ENCODE results near the gene SV2C.
"Not testable (repeated sequence)": the region's sequence is repeated elsewhere in the genome, so short reads cannot be mapped to it uniquely, and the experiment has no call there.

The SV2C gene

DNA sequence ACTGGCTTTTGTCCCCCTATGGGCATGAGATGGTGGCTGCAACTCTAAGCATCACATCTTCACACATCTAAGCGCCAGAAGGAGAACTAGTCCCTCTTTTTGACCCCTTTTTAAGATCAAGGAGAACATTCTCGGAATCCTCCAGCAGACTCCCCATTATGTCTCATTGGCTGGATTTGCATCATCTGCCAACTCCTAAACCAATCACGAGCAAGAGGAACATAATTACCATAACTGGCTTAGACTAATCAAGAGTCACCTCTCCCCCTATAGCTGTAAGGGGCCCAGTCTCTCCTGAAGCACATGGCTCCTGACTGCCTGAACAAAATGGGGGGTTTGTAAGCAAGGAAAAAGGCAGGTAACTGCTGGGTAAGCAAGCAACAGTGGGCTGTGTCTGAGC is 251.4 kb downstream of the SV2C start:
- Histone ChIP-seq H3K4me3 (ENCODE audit: low read depth, low read length) (no peak overlapping the region), H3K9me3 (ENCODE audit: control insufficient read depth, insufficient read depth, low read depth, low read length) (no peaks in the 10 kb centered on the region), H3K27ac (ENCODE audit: extremely low read depth, low read depth, low read length) (no peak overlapping the region), H3K36me3 (ENCODE audit: control insufficient read depth in 2 of 2, insufficient read depth in 1 of 2, low read length in 2 of 2) (no peaks in the 10 kb centered on the region), H3K4me1 (ENCODE audit: control insufficient read depth, insufficient read depth, low read length) (no peaks in the 10 kb centered on the region)
- CTCF ChIA-PET, result interaction anchor here (0.6 to 1.2 kb wide), 2 partner anchors 25 to 440 kb away, joined by 3 read pairs; no protein-coding TSS in a partner anchor
- TF ChIP-seq SP2 (tag by site-specific recombination; IDR thresholded peaks at IDR 0.05) (no peak), FEZF1 (tag by site-specific recombination; IDR thresholded peaks at IDR 0.05) (no peak), BCL11B (tag by site-specific recombination; IDR thresholded peaks at IDR 0.05; ENCODE audit: low read depth) (no peak), ZEB2 (tag by site-specific recombination; IDR thresholded peaks at IDR 0.05) (no peak), OVOL3 (tag by site-specific recombination; IDR thresholded peaks at IDR 0.05) (no peak), ZNF558 (tag by site-specific recombination; IDR thresholded peaks at IDR 0.05) (no peak), SP7 (tag by site-specific recombination; IDR thresholded peaks at IDR 0.05) (no peak), PRDM1 (tag by site-specific recombination; IDR thresholded peaks at IDR 0.05) (no peak), ZNF423 (tag by site-specific recombination; IDR thresholded peaks at IDR 0.05) (no peak), ZSCAN23 (tag by site-specific recombination; IDR thresholded peaks at IDR 0.05) (no peak), ZNF510 (tag by site-specific recombination; IDR thresholded peaks at IDR 0.05; ENCODE audit: insufficient replicate concordance) (no peak)
- TF ChIP-seq, protein P1, sequence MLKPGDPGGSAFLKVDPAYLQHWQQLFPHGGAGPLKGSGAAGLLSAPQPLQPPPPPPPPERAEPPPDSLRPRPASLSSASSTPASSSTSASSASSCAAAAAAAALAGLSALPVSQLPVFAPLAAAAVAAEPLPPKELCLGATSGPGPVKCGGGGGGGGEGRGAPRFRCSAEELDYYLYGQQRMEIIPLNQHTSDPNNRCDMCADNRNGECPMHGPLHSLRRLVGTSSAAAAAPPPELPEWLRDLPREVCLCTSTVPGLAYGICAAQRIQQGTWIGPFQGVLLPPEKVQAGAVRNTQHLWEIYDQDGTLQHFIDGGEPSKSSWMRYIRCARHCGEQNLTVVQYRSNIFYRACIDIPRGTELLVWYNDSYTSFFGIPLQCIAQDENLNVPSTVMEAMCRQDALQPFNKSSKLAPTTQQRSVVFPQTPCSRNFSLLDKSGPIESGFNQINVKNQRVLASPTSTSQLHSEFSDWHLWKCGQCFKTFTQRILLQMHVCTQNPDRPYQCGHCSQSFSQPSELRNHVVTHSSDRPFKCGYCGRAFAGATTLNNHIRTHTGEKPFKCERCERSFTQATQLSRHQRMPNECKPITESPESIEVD (tag by site-specific recombination; IDR thresholded peaks at IDR 0.05), result no peak
- TF ChIP-seq, protein P2, sequence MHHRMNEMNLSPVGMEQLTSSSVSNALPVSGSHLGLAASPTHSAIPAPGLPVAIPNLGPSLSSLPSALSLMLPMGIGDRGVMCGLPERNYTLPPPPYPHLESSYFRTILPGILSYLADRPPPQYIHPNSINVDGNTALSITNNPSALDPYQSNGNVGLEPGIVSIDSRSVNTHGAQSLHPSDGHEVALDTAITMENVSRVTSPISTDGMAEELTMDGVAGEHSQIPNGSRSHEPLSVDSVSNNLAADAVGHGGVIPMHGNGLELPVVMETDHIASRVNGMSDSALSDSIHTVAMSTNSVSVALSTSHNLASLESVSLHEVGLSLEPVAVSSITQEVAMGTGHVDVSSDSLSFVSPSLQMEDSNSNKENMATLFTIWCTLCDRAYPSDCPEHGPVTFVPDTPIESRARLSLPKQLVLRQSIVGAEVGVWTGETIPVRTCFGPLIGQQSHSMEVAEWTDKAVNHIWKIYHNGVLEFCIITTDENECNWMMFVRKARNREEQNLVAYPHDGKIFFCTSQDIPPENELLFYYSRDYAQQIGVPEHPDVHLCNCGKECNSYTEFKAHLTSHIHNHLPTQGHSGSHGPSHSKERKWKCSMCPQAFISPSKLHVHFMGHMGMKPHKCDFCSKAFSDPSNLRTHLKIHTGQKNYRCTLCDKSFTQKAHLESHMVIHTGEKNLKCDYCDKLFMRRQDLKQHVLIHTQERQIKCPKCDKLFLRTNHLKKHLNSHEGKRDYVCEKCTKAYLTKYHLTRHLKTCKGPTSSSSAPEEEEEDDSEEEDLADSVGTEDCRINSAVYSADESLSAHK (tag by site-specific recombination; IDR thresholded peaks at IDR 0.05), result no peak
- TF ChIP-seq, protein P3, sequence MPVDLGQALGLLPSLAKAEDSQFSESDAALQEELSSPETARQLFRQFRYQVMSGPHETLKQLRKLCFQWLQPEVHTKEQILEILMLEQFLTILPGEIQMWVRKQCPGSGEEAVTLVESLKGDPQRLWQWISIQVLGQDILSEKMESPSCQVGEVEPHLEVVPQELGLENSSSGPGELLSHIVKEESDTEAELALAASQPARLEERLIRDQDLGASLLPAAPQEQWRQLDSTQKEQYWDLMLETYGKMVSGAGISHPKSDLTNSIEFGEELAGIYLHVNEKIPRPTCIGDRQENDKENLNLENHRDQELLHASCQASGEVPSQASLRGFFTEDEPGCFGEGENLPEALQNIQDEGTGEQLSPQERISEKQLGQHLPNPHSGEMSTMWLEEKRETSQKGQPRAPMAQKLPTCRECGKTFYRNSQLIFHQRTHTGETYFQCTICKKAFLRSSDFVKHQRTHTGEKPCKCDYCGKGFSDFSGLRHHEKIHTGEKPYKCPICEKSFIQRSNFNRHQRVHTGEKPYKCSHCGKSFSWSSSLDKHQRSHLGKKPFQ (tag by site-specific recombination; IDR thresholded peaks at IDR 0.05), result no peak
- POLR2A ChIA-PET, result no interaction called here

DNA sequence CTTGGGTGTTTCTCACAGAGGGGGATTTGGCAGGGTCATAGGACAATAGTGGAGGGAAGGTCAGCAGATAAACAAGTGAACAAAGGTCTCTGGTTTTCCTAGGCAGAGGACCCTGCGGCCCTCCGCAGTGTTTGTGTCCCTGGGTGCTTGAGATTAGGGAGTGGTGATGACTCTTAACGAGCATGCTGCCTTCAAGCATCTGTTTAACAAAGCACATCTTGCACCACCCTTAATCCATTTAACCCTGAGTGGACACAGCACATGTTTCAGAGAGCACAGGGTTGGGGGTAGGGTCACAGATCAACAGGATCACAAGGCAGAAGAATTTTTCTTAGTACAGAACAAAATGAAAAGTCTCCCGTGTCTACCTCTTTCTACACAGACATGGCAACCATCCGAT is 252.3 kb downstream of the SV2C start:
- H3K9me3 ChIP-seq (ENCODE audit: control insufficient read depth, insufficient read depth, low read depth, low read length); H3K27ac ChIP-seq (ENCODE audit: extremely low read depth, low read depth, low read length); H3K4me1 ChIP-seq (ENCODE audit: control insufficient read depth, insufficient read depth, low read length); H3K36me3 ChIP-seq (ENCODE audit: control insufficient read depth in 2 of 2, insufficient read depth in 1 of 2, low read length in 2 of 2); POLR2A ChIA-PET; H3K4me3 ChIP-seq (ENCODE audit: low read depth, low read length): not testable (repeated sequence)
- CTCF ChIA-PET, result interaction anchor here (0.6 kb wide), 1 partner anchor 439 kb away, joined by 3 read pairs; no protein-coding TSS in a partner anchor

DNA sequence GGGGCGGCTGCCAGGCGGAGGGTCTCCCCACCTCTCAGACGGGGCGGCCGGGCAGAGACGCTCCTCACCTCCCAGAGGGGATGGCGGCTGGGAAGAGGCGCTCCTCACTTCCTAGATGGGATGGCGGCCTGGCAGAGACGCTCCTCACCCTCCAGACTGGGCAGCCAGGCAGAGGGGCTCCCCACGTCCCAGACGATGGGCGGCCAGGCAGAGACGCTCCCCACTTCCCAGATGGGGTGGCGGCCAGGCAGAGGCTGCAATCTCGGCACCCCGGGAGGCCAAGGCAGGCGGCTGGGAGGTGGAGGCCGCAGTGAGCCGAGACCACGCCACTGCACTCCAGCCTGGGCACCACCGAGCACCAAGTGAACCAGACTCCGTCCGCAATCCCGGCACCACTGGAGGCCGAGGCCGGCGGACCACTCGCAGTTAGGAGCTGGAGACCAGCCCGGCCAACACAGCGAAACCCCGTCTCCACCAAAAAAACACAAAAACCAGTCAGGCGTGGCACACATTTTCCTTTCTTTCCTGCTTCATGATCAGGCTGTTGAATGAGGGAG is 253.1 kb downstream of the SV2C start:
- H3K4me1 ChIP-seq (ENCODE audit: control insufficient read depth, insufficient read depth, low read length); CTCF ChIA-PET; H3K27ac ChIP-seq (ENCODE audit: extremely low read depth, low read depth, low read length); H3K9me3 ChIP-seq (ENCODE audit: control insufficient read depth, insufficient read depth, low read depth, low read length); H3K4me3 ChIP-seq (ENCODE audit: low read depth, low read length); H3K36me3 ChIP-seq (ENCODE audit: control insufficient read depth in 2 of 2, insufficient read depth in 1 of 2, low read length in 2 of 2); POLR2A ChIA-PET: not testable (repeated sequence)

All from HEK293 (cell line).